HepG2 (cell line): ENCODE results near the gene UQCRC2. TPM values are rescaled to one million over a fixed set of nuclear protein-coding genes. Genes with fewer than 3 reads are reported as not detected.

Experiments
- ATF5 ChIP-seq: sonication (generic); formaldehyde crosslinking; IDR thresholded peaks from 2 replicates; pipeline ENCODE4 v1.4.0; 2020; ENCODE audit warnings: mild to moderate bottlenecking, low read depth, missing genetic modification reagents
- FOXA3 ChIP-seq: IDR thresholded peaks from 2 replicates; pipeline ENCODE4 v1.6.1; 2016; ENCODE audit warnings: missing genetic modification reagents, missing compliant biosample characterization
- HNF1B ChIP-seq: sonication (generic); formaldehyde crosslinking; IDR thresholded peaks from 2 replicates; pipeline ENCODE4 v1.5.1; 2020; ENCODE audit warnings: mild to moderate bottlenecking, moderate library complexity, missing genetic modification reagents
- SOX6 ChIP-seq, 2 experiments: fragments of 450-650 bp in 1 of 2; sonication (generic) in 1 of 2; formaldehyde crosslinking in 1 of 2; IDR thresholded peaks; 2 replicates each; pipeline versions ENCODE4 v1.4.0 to v1.6.1; 2017 to 2020; ENCODE audit warnings: antibody characterized with exemption in 1 of 2, mild to moderate bottlenecking in 1 of 2, missing genetic modification reagents in 1 of 2
- TGIF2 ChIP-seq: IDR thresholded peaks from 2 replicates; pipeline ENCODE4 v1.6.1; 2016; ENCODE audit warnings: control low read depth, missing compliant biosample characterization
- XRCC5 ChIP-seq: fragments of 200-400 bp; formaldehyde crosslinking; optimal IDR thresholded peaks from 2 replicates; pipeline ENCODE3; 2017; ENCODE audit warnings: mild to moderate bottlenecking, low read length
- ZC3H4 ChIP-seq: sonication (generic); formaldehyde crosslinking; IDR thresholded peaks from 2 replicates; pipeline ENCODE4 v1.4.0; 2020; ENCODE audit warnings: missing genetic modification reagents, borderline replicate concordance
- ZNF547 ChIP-seq: sonication (generic); formaldehyde crosslinking; IDR thresholded peaks from 2 replicates; pipeline ENCODE4 v1.5.1; 2020; ENCODE audit warnings: mild to moderate bottlenecking, missing genetic modification reagents
- ZNF597 ChIP-seq: sonication (generic); formaldehyde crosslinking; IDR thresholded peaks from 2 replicates; pipeline ENCODE4 v1.5.0; 2020; ENCODE audit warnings: missing genetic modification reagents
- polyA plus RNA-seq, 8 experiments: library from polyadenylated mRNA; depleted of rRNA in 3 of 8; stranded (reverse) in 7 of 8; unstranded in 1 of 8; fragments of >200 nt; fragmentation: Illumina TruSeq in 4 of 8; extraction: Trizol in 4 of 8; gene quantifications; 2 replicates each; pipeline versions ENCODE4 v1.2.1 to v1.2.3, GENCODE V29; 2011 to 2016; ENCODE audit warnings: low read depth in 4 of 8, missing spikeins in 1 of 8, mixed read lengths in 1 of 8; ENCODE audit not compliant: insufficient read depth in 1 of 8
- total RNA-seq, 5 experiments: library from RNA; depleted of rRNA; stranded (reverse); fragments of >200 nt; fragmentation: Illumina TruSeq; extraction: Trizol; gene quantifications; 2 replicates each; pipeline ENCODE4 v1.2.3, GENCODE V29; 2016; ENCODE audit warnings: low read depth in 1 of 5

The UQCRC2 gene
- total and polyA plus RNA-seq, 2 of the 13 experiments (the other 11 are each of a cell fraction or from before 2014, with no cell fraction given): 442 to 536 TPM

- TF ChIP-seq ATF5 (no peak), XRCC5 (no peak), SOX6 (IDR thresholded peaks at IDR 0.05) (no peak), SOX6 (CRISPR knock-in tag; IDR thresholded peaks at IDR 0.05) (peak; percentile 25; the same call in 1 of the 2 replicates), HNF1B (CRISPR knock-in tag) (no peak), TGIF2 (no peak), FOXA3 (CRISPR knock-in tag) (no peak), ZC3H4 (no peak), ZNF597 (CRISPR knock-in tag) (no peak), ZNF547 (0 out of 2 replicates have a peak, but pooled peaks have one; percentile 32)
Measured at GRCh38 chr16:21997697-21998480, 44.7 kb downstream of the UQCRC2 start (continued).
